DND-41 (cell line): Measurements from ENCODE around the gene CEP78.

Experiments used
- ATAC-seq: fragments of 200-7000 bp; cut with Tn5 transposase; 3 replicates; pipeline ENCODE4 v1.9.1; 2021; ENCODE audit warnings: low read depth; ENCODE audit not compliant: insufficient read depth
- DNase-seq: peaks from one replicate; pipeline ENCODE4 v3.0.0-alpha.2; 2020
- H2AFZ ChIP-seq: 2 replicates; pipeline ENCODE4 v1.6.0; 2012; ENCODE audit warnings: low read depth, low read length
- H3K27ac ChIP-seq: 2 replicates; pipeline ENCODE4 v1.5.1; 2012; ENCODE audit warnings: low read length, inconsistent platforms
- H3K27me3 ChIP-seq: fragments of 200-600 bp; sonication (generic); 2 replicates; pipeline ENCODE4 v1.6.0; 2012; ENCODE audit warnings: low read length, mild to moderate bottlenecking, inconsistent platforms; ENCODE audit not compliant: insufficient read depth, poor library complexity
- H3K36me3 ChIP-seq: 2 replicates; pipeline ENCODE4 v1.5.1; 2012; ENCODE audit warnings: low read length, inconsistent platforms; ENCODE audit not compliant: insufficient read depth
- H3K4me1 ChIP-seq: 2 replicates; pipeline ENCODE4 v1.5.1; 2012; ENCODE audit warnings: mild to moderate bottlenecking, low read length; ENCODE audit not compliant: insufficient read depth
- H3K4me2 ChIP-seq: 2 replicates; pipeline ENCODE4 v1.6.0; 2012; ENCODE audit warnings: mild to moderate bottlenecking, moderate library complexity, low read length, inconsistent platforms; ENCODE audit not compliant: insufficient read depth
- H3K4me3 ChIP-seq, 2 experiments: fragments of 200-600 bp in 1 of 2; shearing (Covaris generic) in 1 of 2; 2 replicates each; pipeline ENCODE4 v1.5.1; 2012 to 2016; ENCODE audit warnings: inconsistent platforms in 2 of 2, low read length in 2 of 2, mild to moderate bottlenecking in 2 of 2, low read depth in 1 of 2, moderate library complexity in 1 of 2
- H3K79me2 ChIP-seq: 2 replicates; pipeline ENCODE4 v1.6.0; 2012; ENCODE audit warnings: low read length, inconsistent platforms; ENCODE audit not compliant: insufficient read depth
- H3K9ac ChIP-seq: 2 replicates; pipeline ENCODE4 v1.6.0; 2012; ENCODE audit warnings: low read depth, mild to moderate bottlenecking, inconsistent platforms, low read length, moderate library complexity
- H3K9me3 ChIP-seq: 2 replicates; pipeline ENCODE4 v1.5.1; 2012; ENCODE audit warnings: low read length, moderate library complexity, mild to moderate bottlenecking, inconsistent platforms; ENCODE audit not compliant: insufficient read depth, severe bottlenecking
- H4K20me1 ChIP-seq: 2 replicates; pipeline ENCODE4 v1.6.0; 2012; ENCODE audit warnings: low read length; ENCODE audit not compliant: insufficient read depth
- EZH2 ChIP-seq: IDR thresholded peaks from 3 replicates; pipeline ENCODE4 v1.6.1; 2012; ENCODE audit warnings: borderline replicate concordance, low read depth, mild to moderate bottlenecking, moderate library complexity, low read length, inconsistent platforms; ENCODE audit not compliant: severe bottlenecking
- TF ChIP-seq, protein P1 (sequence below): IDR thresholded peaks from 2 replicates; pipeline ENCODE4 v1.5.1; 2012; ENCODE audit warnings: borderline replicate concordance, low read length, moderate library complexity, mild to moderate bottlenecking; ENCODE audit not compliant: poor library complexity, severe bottlenecking; ENCODE audit errors: extremely low read depth

Gene CEP78

DNA sequence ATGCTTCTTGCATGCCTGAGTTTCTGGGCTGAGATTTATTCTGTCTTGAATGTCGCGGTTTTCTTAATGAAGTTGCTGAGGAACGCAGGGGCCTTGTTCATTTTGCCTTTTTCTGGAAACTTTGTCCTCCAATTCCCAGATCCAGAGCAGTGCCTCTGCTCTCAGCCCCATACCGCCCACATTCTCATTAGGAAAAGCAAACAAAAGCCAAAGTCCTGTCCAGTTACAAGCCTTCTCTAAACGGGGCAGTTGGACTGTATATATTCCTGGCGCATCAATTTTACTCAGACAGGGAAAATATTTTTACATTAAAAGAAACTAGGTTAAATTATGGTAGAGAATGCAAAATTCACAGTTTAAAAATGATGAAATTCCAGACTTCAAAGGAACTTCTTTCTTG is 59.9 kb downstream of the CEP78 start:
- Histone ChIP-seq H3K79me2 (no peaks in the 10 kb centered on the region), H3K27ac (no peak overlapping the region), H3K36me3 (no peaks in the 10 kb centered on the region), H3K4me2 (no peak overlapping the region), H3K4me1 (no peaks in the 10 kb centered on the region), H3K27me3 (no peaks in the 10 kb centered on the region), H3K9me3 (no peaks in the 10 kb centered on the region), H3K9ac (no peak overlapping the region), H4K20me1 (no peaks in the 10 kb centered on the region), H2AFZ (no peak overlapping the region), H3K4me3 (no peak overlapping the region)
- DNase-seq (no peak), ATAC-seq (no peak)
- TF ChIP-seq, protein P1, sequence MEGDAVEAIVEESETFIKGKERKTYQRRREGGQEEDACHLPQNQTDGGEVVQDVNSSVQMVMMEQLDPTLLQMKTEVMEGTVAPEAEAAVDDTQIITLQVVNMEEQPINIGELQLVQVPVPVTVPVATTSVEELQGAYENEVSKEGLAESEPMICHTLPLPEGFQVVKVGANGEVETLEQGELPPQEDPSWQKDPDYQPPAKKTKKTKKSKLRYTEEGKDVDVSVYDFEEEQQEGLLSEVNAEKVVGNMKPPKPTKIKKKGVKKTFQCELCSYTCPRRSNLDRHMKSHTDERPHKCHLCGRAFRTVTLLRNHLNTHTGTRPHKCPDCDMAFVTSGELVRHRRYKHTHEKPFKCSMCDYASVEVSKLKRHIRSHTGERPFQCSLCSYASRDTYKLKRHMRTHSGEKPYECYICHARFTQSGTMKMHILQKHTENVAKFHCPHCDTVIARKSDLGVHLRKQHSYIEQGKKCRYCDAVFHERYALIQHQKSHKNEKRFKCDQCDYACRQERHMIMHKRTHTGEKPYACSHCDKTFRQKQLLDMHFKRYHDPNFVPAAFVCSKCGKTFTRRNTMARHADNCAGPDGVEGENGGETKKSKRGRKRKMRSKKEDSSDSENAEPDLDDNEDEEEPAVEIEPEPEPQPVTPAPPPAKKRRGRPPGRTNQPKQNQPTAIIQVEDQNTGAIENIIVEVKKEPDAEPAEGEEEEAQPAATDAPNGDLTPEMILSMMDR, result no peak
- no peak for TF ChIP-seq EZH2

GRCh38 chr9:78296201-78296892 is 60.5 kb downstream of the CEP78 start:
- Histone ChIP-seq H3K27ac (no peak overlapping the region), H2AFZ (no peak overlapping the region), H3K27me3 (no peaks in the 10 kb centered on the region), H3K4me2 (no peak overlapping the region), H3K9me3 (no peaks in the 10 kb centered on the region), H3K9ac (no peak overlapping the region), H4K20me1 (no peaks in the 10 kb centered on the region), H3K79me2 (no peaks in the 10 kb centered on the region), H3K4me1 (no peaks in the 10 kb centered on the region), H3K4me3 (no peak overlapping the region), H3K36me3 (no peaks in the 10 kb centered on the region)
- ATAC-seq (no peak), DNase-seq (no peak)
- TF ChIP-seq EZH2, result no peak
- TF ChIP-seq, protein P1, result no peak

DNA sequence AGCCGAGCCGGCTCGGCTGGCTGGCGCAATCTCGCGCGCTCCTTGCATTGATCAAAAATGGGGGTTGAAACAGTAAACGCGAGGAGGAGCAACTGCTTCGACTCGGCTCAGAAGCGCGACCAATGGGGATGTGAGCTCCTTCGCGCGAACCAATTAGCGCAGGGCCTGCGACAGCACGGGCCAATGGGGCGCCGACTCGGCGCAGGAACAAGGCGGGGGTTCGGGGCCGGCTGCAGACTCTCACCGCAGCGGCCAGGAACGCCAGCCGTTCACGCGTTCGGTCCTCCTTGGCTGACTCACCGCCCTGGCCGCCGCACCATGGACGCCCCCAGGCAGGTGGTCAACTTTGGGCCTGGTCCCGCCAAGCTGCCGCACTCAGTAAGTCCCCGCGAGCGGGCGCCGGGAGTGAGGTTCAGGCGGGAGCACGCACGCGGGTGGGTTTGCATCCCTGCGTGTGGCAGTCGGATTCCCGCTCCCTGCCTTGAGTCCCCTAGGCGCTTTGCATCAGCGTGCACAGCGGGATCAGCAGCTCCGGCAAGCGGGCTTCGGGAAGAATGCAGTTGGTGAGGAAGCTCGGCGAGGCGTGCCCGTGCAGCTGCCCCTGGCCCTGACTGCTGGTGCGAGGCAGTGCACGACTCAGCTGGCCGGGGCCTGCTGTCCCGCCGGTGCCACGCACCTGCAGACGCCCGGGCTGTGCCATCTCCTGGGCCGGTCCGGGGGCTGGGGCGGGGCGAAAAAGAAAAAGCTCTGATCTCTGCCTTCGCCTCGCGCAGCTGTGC is 61.2 kb downstream of the CEP78 start, which contains the start of gene PSAT1:
Gene PSAT1, plus strand, starts transcription at position 233 of the 779 bp plus-strand sequence. Its CDS starts 86 bp downstream, at position 319.
- H3K27me3 ChIP-seq, result no peaks in the 10 kb centered on the region
- H3K9me3 ChIP-seq, result no peaks in the 10 kb centered on the region
- H3K4me2 ChIP-seq, result no peak within 1 kb of the TSS
- ATAC-seq (no peak), DNase-seq (no peak)
- TF ChIP-seq, protein P1, result no peak
- TF ChIP-seq EZH2, result no peak
- H4K20me1 ChIP-seq, result no peaks in the 10 kb centered on the region
- H3K4me1 ChIP-seq, result no peaks in the 10 kb centered on the region
- no peak within 1 kb of the TSS for H3K9ac ChIP-seq
- H3K79me2 ChIP-seq, result no peaks in the 10 kb centered on the region
- no peak within 1 kb of the TSS for H3K27ac ChIP-seq
- no peak within 1 kb of the TSS for H2AFZ ChIP-seq
- no peaks in the 10 kb centered on the region for H3K36me3 ChIP-seq
- no peak within 1 kb of the TSS for H3K4me3 ChIP-seq

DNA sequence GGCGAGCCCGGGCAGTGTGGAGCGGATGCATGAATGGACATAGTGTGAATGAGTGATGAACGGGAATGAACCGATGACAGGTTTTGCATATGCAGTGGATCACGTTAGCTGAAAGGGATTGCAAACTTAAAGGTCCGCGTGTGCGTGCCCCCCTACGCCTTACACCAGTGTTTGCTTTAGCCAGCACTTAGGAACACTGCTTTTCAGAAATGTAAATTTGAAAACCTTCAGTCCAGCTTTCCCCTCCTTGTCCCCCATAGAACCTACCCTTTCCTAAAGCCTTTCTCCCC is 61.7 kb downstream of the CEP78 start:
- H3K79me2 ChIP-seq, result no peaks in the 10 kb centered on the region
- no peak overlapping the region for H2AFZ ChIP-seq

More for the DNA sequence above, 61.7 kb downstream of the CEP78 start:
- Histone ChIP-seq H3K9me3 (no peaks in the 10 kb centered on the region), H3K4me3 (no peak overlapping the region), H3K9ac (no peak overlapping the region), H3K27ac (no peak overlapping the region), H3K27me3 (no peaks in the 10 kb centered on the region), H3K4me2 (no peak overlapping the region), H4K20me1 (no peaks in the 10 kb centered on the region), H3K4me1 (no peaks in the 10 kb centered on the region), H3K36me3 (no peaks in the 10 kb centered on the region)
- no peak for TF ChIP-seq EZH2
- TF ChIP-seq, protein P1, result no peak
- ATAC-seq (no peak), DNase-seq (no peak)
